Hepatocyte (in vitro differentiated cells): Measurements from ENCODE around the gene OLFML1. TPM values are rescaled to one million over a fixed set of nuclear protein-coding genes. Genes with fewer than 3 reads are reported as not detected.

Experiments
- DNase-seq: peaks from one replicate; pipeline ENCODE4 v3.0.0-alpha.2; 2016; ENCODE audit warnings: low spot score
- H2AFZ ChIP-seq: fragments of 200-600 bp; sonication (generic); 2 replicates; pipeline ENCODE4 v1.6.0; 2016; ENCODE audit warnings: antibody characterized with exemption, mild to moderate bottlenecking
- H3K27ac ChIP-seq: fragments of 200-600 bp; sonication (generic); 2 replicates; pipeline ENCODE4 v1.5.1; 2016; ENCODE audit warnings: mild to moderate bottlenecking
- H3K27me3 ChIP-seq: fragments of 200-600 bp; sonication (generic); 2 replicates; pipeline ENCODE4 v1.6.1; 2016
- H3K36me3 ChIP-seq: fragments of 200-600 bp; sonication (generic); replicated peaks from 2 replicates; pipeline ENCODE4 v1.5.1; 2016; ENCODE audit warnings: low read depth; ENCODE audit not compliant: insufficient read depth
- H3K4me1 ChIP-seq: fragments of 200-600 bp; sonication (generic); 2 replicates; pipeline ENCODE4 v1.5.1; 2016; ENCODE audit warnings: mild to moderate bottlenecking, moderate library complexity; ENCODE audit not compliant: insufficient read depth
- H3K4me2 ChIP-seq: fragments of 200-600 bp; sonication (generic); 2 replicates; pipeline ENCODE4 v1.6.0; 2016
- H3K4me3 ChIP-seq: fragments of 200-600 bp; sonication (generic); 2 replicates; pipeline ENCODE4 v1.5.1; 2016; ENCODE audit warnings: mild to moderate bottlenecking
- H3K79me2 ChIP-seq: fragments of 200-600 bp; sonication (generic); 2 replicates; pipeline ENCODE4 v1.6.0; 2017; ENCODE audit warnings: mild to moderate bottlenecking
- H3K9me2 ChIP-seq: fragments of 200-600 bp; sonication (generic); replicated peaks from 2 replicates; pipeline ENCODE4 v1.6.0; 2017; ENCODE audit warnings: mild to moderate bottlenecking; ENCODE audit not compliant: insufficient read depth
- H3K9me3 ChIP-seq: fragments of 200-600 bp; sonication (generic); 2 replicates; pipeline ENCODE4 v1.5.1; 2016; ENCODE audit warnings: low read depth, mild to moderate bottlenecking
- H4K20me1 ChIP-seq: fragments of 200-600 bp; sonication (generic); 2 replicates; pipeline ENCODE4 v1.6.0; 2016; ENCODE audit warnings: mild to moderate bottlenecking; ENCODE audit not compliant: insufficient read depth, poor library complexity, severe bottlenecking
- CTCF ChIP-seq: fragments of 200-600 bp; sonication (generic); IDR thresholded peaks from 2 replicates; pipeline ENCODE4 v1.5.1; 2016; ENCODE audit warnings: antibody characterized with exemption, mild to moderate bottlenecking; ENCODE audit not compliant: poor library complexity
- EZH2 ChIP-seq: fragments of 200-600 bp; sonication (generic); IDR thresholded peaks from 2 replicates; pipeline ENCODE4 v1.6.1; 2016; ENCODE audit warnings: antibody characterized with exemption, mild to moderate bottlenecking, borderline replicate concordance
- EZH2phosphoT487 ChIP-seq: fragments of 200-600 bp; sonication (generic); IDR thresholded peaks from one replicate; pipeline ENCODE4 v1.6.1; 2018; ENCODE audit warnings: antibody characterized with exemption, mild to moderate bottlenecking, low read depth, moderate library complexity; ENCODE audit not compliant: unreplicated experiment, severe bottlenecking
- WGBS: methylation state at CpG from one replicate; pipeline ENCODE4 v1.1.6; 2016; ENCODE audit warnings: low lambda C conversion rate; ENCODE audit errors: missing lambda C conversion rate; 5-methylcytosine and 5-hydroxymethylcytosine counted together
- polyA plus RNA-seq: library from polyadenylated mRNA; unstranded; fragments of >200 nt; fragmentation: Nextera tagmentation; extraction: Ambion mirVana; gene quantifications from 2 replicates; pipeline ENCODE4 v1.2.1, GENCODE V29; 2016
- total RNA-seq: library from RNA; depleted of rRNA; stranded (reverse); fragments of >200 nt; gene quantifications from 2 replicates; pipeline ENCODE4 v1.2.3, GENCODE V29; 2014

The OLFML1 gene
- total and polyA plus RNA-seq, 2 experiments from 2014 or later = 9.3 to 10.9 TPM

DNA sequence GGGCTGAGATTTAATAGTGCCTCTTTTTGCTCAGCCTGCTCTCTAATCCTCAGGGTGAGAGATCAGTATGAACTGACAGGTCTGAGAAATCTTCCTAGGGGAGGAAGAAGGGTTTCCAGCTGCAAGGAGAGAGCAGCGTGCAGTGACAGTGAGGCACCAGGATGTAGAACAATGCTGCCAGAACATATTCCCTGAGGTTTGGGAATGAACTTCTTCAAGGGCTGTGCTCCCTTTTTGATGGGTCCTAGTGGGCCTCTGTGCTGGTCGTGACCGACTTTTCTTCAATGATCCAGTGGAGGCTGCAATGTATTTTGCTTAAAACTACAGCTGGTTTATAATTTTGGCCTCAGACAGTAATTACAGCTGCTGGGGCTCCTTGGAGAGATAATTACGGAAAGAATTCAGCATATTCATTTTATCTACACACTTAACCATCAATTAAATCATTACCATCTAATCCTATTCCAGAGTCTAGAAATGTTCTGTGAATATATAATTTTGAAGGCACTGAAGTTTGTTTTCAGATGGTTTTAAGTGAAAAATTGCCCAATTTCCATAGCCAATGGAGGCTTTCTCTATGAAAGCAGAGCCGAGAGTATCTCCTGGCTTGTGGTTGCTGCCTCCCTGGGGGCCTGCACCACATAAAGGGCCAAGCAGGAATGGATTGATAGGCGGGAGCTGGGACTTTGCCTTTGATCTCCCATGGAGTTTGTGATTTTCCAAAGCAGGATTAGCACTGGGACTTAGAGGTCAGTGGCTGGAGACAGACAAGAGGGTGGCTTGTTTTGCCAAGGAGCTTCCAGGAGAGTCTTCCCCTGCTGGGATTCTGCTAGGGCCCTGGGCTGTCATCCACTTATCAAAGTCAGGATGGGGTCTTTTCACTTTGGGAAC lies 41.0 kb upstream of the OLFML1 start:
- Histone ChIP-seq H3K9me2 (no peaks in the 10 kb centered on the region), H3K79me2 (no peaks in the 10 kb centered on the region), H3K4me1 (no peaks in the 10 kb centered on the region), H3K36me3 (no peaks in the 10 kb centered on the region), H3K4me3 (no peak overlapping the region), H2AFZ (no peak overlapping the region), H4K20me1 (no peaks in the 10 kb centered on the region), H3K27ac (no peak overlapping the region), H3K27me3 (no peaks in the 10 kb centered on the region), H3K4me2 (no peak overlapping the region), H3K9me3 (no peaks in the 10 kb centered on the region)
- WGBS = 65% methylated on average over 6 of the region's 6 CpGs
- no peak for DNase-seq
- TF ChIP-seq EZH2phosphoT487 = no peak
- no peak for TF ChIP-seq EZH2
- no peak for TF ChIP-seq CTCF

GRCh38 chr11:7445564-7445963 lies 39.7 kb upstream of the OLFML1 start:
- 91% methylated on average over 5 of the region's 5 CpGs for WGBS
- no peak for DNase-seq
- Histone ChIP-seq H3K27ac (no peak overlapping the region), H2AFZ (no peak overlapping the region), H3K4me1 (peaks cover 3% of the 10 kb centered on the region), H3K27me3 (no peaks in the 10 kb centered on the region), H3K36me3 (no peaks in the 10 kb centered on the region), H3K4me2 (no peak overlapping the region), H3K4me3 (no peak overlapping the region), H4K20me1 (no peaks in the 10 kb centered on the region), H3K79me2 (no peaks in the 10 kb centered on the region), H3K9me3 (no peaks in the 10 kb centered on the region), H3K9me2 (no peaks in the 10 kb centered on the region)
- no peak for TF ChIP-seq CTCF
- TF ChIP-seq EZH2phosphoT487 = no peak

DNA sequence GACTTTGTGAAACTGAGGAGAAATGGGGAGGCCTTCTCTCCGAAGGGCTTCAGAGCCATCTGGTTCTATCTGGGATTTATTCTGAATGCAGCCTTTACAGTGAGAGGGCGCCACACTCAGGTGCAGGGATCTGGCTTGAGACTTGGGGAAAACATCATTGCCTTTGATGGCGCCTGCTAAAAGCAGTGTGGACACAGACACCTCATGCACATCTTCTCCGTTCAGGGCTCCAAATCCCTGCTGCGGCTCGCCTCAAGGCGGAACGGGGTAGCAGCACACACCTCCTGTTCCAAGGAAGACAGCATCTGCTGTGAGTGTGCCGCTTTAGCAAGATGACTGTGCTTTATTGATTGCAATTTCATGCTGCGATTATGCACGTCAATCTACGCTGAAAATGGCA lies 37.1 kb upstream of the OLFML1 start:
- WGBS = 94% methylated on average over 12 of the region's 12 CpGs
- H3K4me3 ChIP-seq = no peak overlapping the region
- no peak overlapping the region for H2AFZ ChIP-seq
- TF ChIP-seq CTCF = no peak
- TF ChIP-seq EZH2 = no peak
- TF ChIP-seq EZH2phosphoT487 = no peak
- no peaks in the 10 kb centered on the region for H4K20me1 ChIP-seq
- no peaks in the 10 kb centered on the region for H3K36me3 ChIP-seq
- H3K27me3 ChIP-seq = no peaks in the 10 kb centered on the region
- no peaks in the 10 kb centered on the region for H3K9me3 ChIP-seq
- H3K4me2 ChIP-seq = no peak overlapping the region
- H3K4me1 ChIP-seq = peaks cover 3% of the 10 kb centered on the region
- no peaks in the 10 kb centered on the region for H3K9me2 ChIP-seq
- H3K79me2 ChIP-seq = no peaks in the 10 kb centered on the region
- no peak for DNase-seq
- H3K27ac ChIP-seq = no peak overlapping the region
